ES-I3 (cell line): Measurements from ENCODE around the gene C8A.

Source experiments
- H3K36me3 ChIP-seq: 2 replicates; pipeline ENCODE4 v1.6.1; 2013; ENCODE audit warnings: mild to moderate bottlenecking, low read length, control low read depth, moderate library complexity; ENCODE audit not compliant: insufficient read depth
- H3K4me1 ChIP-seq: 2 replicates; pipeline ENCODE4 v1.6.1; 2013; ENCODE audit warnings: mild to moderate bottlenecking, control low read depth, low read length; ENCODE audit not compliant: insufficient read depth
- H3K9ac ChIP-seq: 2 replicates; pipeline ENCODE4 v1.6.1; 2013; ENCODE audit warnings: low read depth, mild to moderate bottlenecking, low read length, moderate library complexity
- H3K9me3 ChIP-seq: 2 replicates; pipeline ENCODE4 v1.6.1; 2013; ENCODE audit warnings: mild to moderate bottlenecking, low read length, moderate library complexity; ENCODE audit not compliant: control insufficient read depth, insufficient read depth

Gene C8A

GRCh38 chr1:56890229-56890628, 35.6 kb downstream of the C8A start:
- H3K9ac ChIP-seq: no peak overlapping the region
- H3K4me1 ChIP-seq: no peaks in the 10 kb centered on the region
- no peaks in the 10 kb centered on the region for H3K9me3 ChIP-seq
- no peaks in the 10 kb centered on the region for H3K36me3 ChIP-seq

- no peaks in the 10 kb centered on the region for H3K9me3 ChIP-seq
- no peaks in the 10 kb centered on the region for H3K36me3 ChIP-seq
- no peaks in the 10 kb centered on the region for H3K4me1 ChIP-seq
- no peak overlapping the region for H3K9ac ChIP-seq
Measured at GRCh38 chr1:56894014-56894413, 39.4 kb downstream of the C8A start.

DNA sequence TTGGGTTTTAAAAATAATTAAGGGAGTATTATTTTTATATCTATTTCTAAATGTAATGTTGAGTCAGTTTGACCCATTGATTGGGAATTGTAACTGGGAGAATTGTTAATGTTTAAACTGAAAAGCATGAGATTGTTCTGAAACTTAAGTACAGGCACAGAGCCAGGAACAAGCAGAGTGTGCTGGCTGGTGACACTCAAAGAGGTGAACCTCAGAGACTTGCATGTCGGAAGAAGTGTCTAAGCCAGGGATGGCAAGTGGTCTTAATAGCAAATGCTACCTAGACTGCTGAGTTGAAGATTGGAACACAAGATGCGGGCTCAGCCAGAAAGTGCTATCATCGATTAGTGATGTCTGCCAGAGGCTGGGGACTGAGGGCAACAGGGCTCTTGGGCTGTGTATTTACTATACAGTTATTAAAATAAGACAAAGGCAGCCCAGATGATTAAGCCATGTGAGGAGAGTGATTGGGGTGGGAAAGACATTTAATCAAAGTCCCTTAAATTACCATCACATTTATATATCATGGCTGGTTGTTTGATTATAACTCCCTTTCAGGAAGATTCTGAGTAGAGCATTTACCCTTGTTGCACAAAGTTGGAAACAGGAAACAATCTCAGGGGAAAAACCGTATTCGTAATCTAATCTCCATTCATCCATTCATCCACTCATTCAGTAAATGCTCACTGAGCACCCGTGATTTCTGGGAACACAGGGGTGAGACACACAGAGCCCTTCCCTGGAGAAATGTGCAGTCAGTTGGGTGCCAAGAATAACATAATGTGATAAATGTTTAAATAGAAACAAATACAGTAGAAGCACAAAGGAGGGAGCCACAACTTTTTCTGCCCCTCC, 42.8 kb downstream of the C8A start:
- H3K36me3 ChIP-seq: no peaks in the 10 kb centered on the region
- no peaks in the 10 kb centered on the region for H3K4me1 ChIP-seq
- H3K9me3 ChIP-seq: no peaks in the 10 kb centered on the region
- no peak overlapping the region for H3K9ac ChIP-seq

GRCh38 chr1:56898005-56898373, 43.4 kb downstream of the C8A start:
- H3K9me3 ChIP-seq: no peaks in the 10 kb centered on the region
- H3K9ac ChIP-seq: no peak overlapping the region
- no peaks in the 10 kb centered on the region for H3K36me3 ChIP-seq
- H3K4me1 ChIP-seq: no peaks in the 10 kb centered on the region

DNA sequence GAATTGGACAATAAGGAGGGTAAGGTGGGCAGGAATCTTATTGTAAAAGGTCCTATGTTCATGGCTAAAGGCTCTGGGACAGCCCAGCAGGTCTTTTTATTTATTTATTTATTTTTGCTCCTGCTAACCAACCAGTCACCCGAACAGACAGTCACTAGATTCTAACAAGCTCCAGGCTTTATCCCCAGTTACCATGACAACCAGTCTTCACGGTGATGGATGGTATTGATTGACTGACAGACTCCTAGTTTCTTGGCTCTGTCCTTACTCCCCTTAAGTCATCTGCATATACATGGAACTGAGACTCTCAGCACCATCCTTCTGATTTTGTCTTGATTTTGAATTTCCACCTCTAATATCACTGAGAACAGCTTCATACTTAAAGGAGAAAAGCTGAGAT, 44.3 kb downstream of the C8A start:
- no peaks in the 10 kb centered on the region for H3K36me3 ChIP-seq
- H3K4me1 ChIP-seq: no peaks in the 10 kb centered on the region
- no peak overlapping the region for H3K9ac ChIP-seq
- no peaks in the 10 kb centered on the region for H3K9me3 ChIP-seq

- Histone ChIP-seq H3K4me1 (no peaks in the 10 kb centered on the region), H3K36me3 (no peaks in the 10 kb centered on the region), H3K9me3 (no peaks in the 10 kb centered on the region), H3K9ac (no peak overlapping the region)
Measured at GRCh38 chr1:56901716-56902115, 47.1 kb downstream of the C8A start.

GRCh38 chr1:56903778-56904177, 49.2 kb downstream of the C8A start:
- Histone ChIP-seq H3K9ac (no peak overlapping the region), H3K9me3 (no peaks in the 10 kb centered on the region), H3K4me1 (no peaks in the 10 kb centered on the region)

GRCh38 chr1:56904663-56905397, 50.2 kb downstream of the C8A start:
- no peaks in the 10 kb centered on the region for H3K36me3 ChIP-seq
- no peaks in the 10 kb centered on the region for H3K4me1 ChIP-seq
- H3K9me3 ChIP-seq: no peaks in the 10 kb centered on the region
- no peak overlapping the region for H3K9ac ChIP-seq

More at GRCh38 chr1:56903778-56904177, 49.2 kb downstream of the C8A start:
- H3K36me3 ChIP-seq: no peaks in the 10 kb centered on the region

DNA sequence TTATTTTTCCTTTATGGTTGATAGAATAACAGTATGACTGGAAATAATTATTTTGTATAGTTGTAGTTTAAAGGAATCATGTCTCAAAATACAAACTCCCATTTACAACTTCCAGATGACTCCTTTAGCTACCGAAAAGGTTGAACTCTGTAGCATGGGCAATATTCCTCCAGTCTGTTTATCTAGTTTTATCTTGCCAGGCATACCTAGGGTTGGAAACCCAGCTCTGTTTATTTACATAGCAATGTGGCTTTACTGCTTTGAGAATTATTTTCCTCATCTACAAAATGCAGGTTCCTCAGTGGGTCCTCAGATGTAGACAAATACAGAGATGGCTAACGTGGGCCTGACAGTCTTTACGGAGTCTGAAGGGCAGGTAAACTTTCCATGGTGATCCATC, 51.1 kb downstream of the C8A start:
- Histone ChIP-seq H3K36me3 (no peaks in the 10 kb centered on the region), H3K4me1 (no peaks in the 10 kb centered on the region), H3K9me3 (no peaks in the 10 kb centered on the region), H3K9ac (no peak overlapping the region)

DNA sequence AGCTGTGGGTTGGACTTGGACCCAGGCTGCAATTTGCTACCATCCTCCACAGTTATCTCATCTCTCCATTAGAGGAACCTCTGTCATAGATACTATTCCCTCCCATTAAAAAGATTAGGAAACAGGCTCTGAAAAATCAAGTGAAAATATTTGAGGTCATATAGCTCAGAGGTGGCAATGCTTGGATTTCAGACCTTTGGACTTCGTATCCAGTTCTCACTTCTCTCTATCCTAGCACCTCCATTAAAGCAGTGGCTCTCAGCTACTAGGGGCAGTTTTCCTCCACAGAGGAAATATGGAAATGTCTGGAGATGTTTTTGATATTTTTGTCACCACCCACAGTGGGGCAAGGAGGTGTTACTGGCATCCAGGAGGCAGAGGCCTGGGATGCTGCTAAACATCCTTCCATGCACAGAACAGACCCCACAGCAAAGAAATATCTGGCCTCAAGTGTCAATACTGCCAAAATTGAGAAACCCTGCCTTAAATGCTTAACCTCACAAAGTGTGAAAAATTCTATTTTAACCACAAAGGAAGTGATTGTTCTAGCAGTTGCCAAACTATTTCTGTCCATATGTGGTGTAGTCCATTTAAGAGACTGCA, 54.1 kb downstream of the C8A start:
- Histone ChIP-seq H3K9me3 (no peaks in the 10 kb centered on the region), H3K4me1 (0 out of 2 replicates have a peak, but pooled peaks cover 2% of the 10 kb centered on the region), H3K9ac (no peak overlapping the region), H3K36me3 (no peaks in the 10 kb centered on the region)

- no peak overlapping the region for H3K9ac ChIP-seq
- no peaks in the 10 kb centered on the region for H3K36me3 ChIP-seq
- H3K9me3 ChIP-seq: no peaks in the 10 kb centered on the region
- 0 out of 2 replicates have a peak, but pooled peaks cover 2% of the 10 kb centered on the region for H3K4me1 ChIP-seq
Measured at GRCh38 chr1:56910441-56910985, 55.9 kb downstream of the C8A start.

GRCh38 chr1:56911098-56911938, 56.7 kb downstream of the C8A start:
- H3K4me1 ChIP-seq: 0 out of 2 replicates have a peak, but pooled peaks cover 2% of the 10 kb centered on the region
- H3K9me3 ChIP-seq: no peaks in the 10 kb centered on the region
- no peak overlapping the region for H3K9ac ChIP-seq
- H3K36me3 ChIP-seq: no peaks in the 10 kb centered on the region

GRCh38 chr1:56912325-56912724, 57.7 kb downstream of the C8A start:
- no peaks in the 10 kb centered on the region for H3K36me3 ChIP-seq
- 0 out of 2 replicates have a peak, but pooled peaks cover 2% of the 10 kb centered on the region for H3K4me1 ChIP-seq
- H3K9ac ChIP-seq: no peak overlapping the region
- no peaks in the 10 kb centered on the region for H3K9me3 ChIP-seq

- Histone ChIP-seq H3K4me1 (0 out of 2 replicates have a peak, but pooled peaks cover 2% of the 10 kb centered on the region), H3K9ac (no peak overlapping the region), H3K9me3 (no peaks in the 10 kb centered on the region), H3K36me3 (no peaks in the 10 kb centered on the region)
Measured at GRCh38 chr1:56915960-56916359, 61.4 kb downstream of the C8A start.
